ENCODE data around the gene ZNF213. TPM values are rescaled to one million over a fixed set of nuclear protein-coding genes. Genes with fewer than 3 reads are reported as not detected.
A peak's percentile ranks its signal among the peaks of the same experiment; 100 is the strongest.

ZNF213 gene
- total RNA-seq, 4 donors from 2014 or later = 3.9 to 14.3 (median 6.4) TPM

- no peak for DNase-seq
- no peaks in the 10 kb centered on the region for H3K36me3 ChIP-seq
- peaks cover 17 to 99% (median 59%) of the 10 kb centered on the region in 4 donors for H3K27me3 ChIP-seq
- intact Hi-C loops (cut with DNase I) = no loop called here
- H3K9me3 ChIP-seq = no peaks in the 10 kb centered on the region
- H3K27ac ChIP-seq = no peak overlapping the region
- WGBS, 2 donors = 24 to 30% methylated on average over 21 to 28 of the region's 41 CpGs
- peaks cover 23 to 71% (median 44%) of the 10 kb centered on the region in 3 donors for H3K4me1 ChIP-seq
- TF ChIP-seq CTCF (IDR thresholded peaks at IDR 0.05) (no peak), POLR2A (IDR thresholded peaks at IDR 0.05) (no peak)
- peak overlapping the region in 1 of 4 donors; percentile 51 for H3K4me3 ChIP-seq
These were observed 37.2 kb downstream of the ZNF213 start for GRCh38 chr16:3171855-3172593.

GRCh38 chr16:3173892-3174617, 39.2 kb downstream of the ZNF213 start:
- intact Hi-C loops (cut with DNase I) = no loop called here
- Histone ChIP-seq H3K9me3 (no peaks in the 10 kb centered on the region), H3K27me3 (peaks cover 17 to 100% (median 58%) of the 10 kb centered on the region in 4 donors), H3K4me3 (peak overlapping the region in 1 of 4 donors; percentile 47), H3K27ac (no peak overlapping the region), H3K4me1 (peaks cover 20 to 51% (median 33%) of the 10 kb centered on the region in 3 donors), H3K36me3 (no peaks in the 10 kb centered on the region)
- WGBS, 2 donors = 6 to 8% methylated on average over 21 of the region's 24 CpGs
- no peak for DNase-seq
- TF ChIP-seq CTCF (IDR thresholded peaks at IDR 0.05) = no peak
- TF ChIP-seq POLR2A (IDR thresholded peaks at IDR 0.05) = no peak

- WGBS, 2 donors = 32 to 33% methylated on average over 11 to 15 of the region's 28 CpGs
These were observed 39.9 kb downstream of the ZNF213 start for GRCh38 chr16:3174618-3175148.

DNA sequence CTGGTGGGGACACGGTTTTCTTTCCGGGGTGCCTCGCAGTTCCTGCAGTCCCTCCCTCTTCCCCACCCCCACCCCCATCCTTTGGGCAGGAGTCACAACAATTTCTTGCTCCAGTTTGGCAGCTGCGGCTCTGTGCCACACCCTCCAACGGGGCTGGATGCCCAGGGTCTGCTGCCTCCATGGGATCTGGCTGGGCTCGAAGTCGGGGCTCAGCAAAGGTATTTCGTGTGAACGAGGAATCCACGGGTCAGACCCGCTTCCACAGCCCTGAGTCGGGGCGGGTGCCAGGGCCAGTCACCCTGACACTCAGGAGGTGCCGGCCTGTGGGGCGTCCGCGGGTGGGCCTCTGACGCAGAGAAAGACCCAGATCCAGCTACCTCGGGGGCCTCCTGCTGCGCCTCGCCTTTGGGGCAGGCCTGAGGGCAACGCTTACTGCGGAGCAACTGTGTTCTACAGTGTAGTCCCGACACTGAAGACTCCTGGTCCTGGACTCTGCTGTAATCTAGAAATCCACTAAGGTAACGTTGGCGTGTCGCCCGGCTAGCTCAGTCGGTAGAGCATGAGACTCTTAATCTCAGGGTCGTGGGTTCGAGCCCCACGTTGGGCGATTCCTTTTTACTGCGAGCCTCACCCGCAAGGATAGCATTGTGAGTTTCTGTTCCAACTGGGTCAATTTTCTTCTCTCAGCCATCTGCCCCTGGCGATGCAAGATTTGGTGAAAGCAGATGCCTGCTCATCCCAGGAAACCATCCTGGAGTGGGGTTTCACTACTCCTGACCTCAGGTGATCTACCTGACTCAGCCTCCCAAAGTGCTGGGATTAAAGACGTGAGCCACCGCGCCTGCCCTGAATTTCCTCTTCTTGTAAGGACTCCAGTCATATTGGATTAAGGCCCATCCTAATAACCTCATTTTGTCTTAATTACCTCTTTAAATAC, 40.6 kb downstream of the ZNF213 start:
- intact Hi-C loops (cut with DNase I) = no loop called here
- TF ChIP-seq CTCF (IDR thresholded peaks at IDR 0.05) (no peak), POLR2A (IDR thresholded peaks at IDR 0.05) (no peak)
- WGBS, 2 donors = 15 to 18% methylated on average over 18 to 20 of the region's 39 CpGs

More at GRCh38 chr16:3174618-3175148, 39.9 kb downstream of the ZNF213 start:
- DNase-seq = no peak
- intact Hi-C loops (cut with DNase I) = no loop called here
- H3K27ac ChIP-seq = no peak overlapping the region
- TF ChIP-seq POLR2A (IDR thresholded peaks at IDR 0.05) = no peak
- TF ChIP-seq CTCF (IDR thresholded peaks at IDR 0.05) = no peak
- no peaks in the 10 kb centered on the region for H3K9me3 ChIP-seq
- H3K4me3 ChIP-seq = peak overlapping the region in 1 of 4 donors; percentile 15
- peaks cover 21 to 100% (median 58%) of the 10 kb centered on the region in 4 donors for H3K27me3 ChIP-seq
- no peaks in the 10 kb centered on the region for H3K36me3 ChIP-seq
- H3K4me1 ChIP-seq = peaks cover 20 to 49% (median 33%) of the 10 kb centered on the region in 3 donors

More for the DNA sequence above, 40.6 kb downstream of the ZNF213 start:
- DNase-seq = no peak
- H3K4me3 ChIP-seq = peak overlapping the region in 1 of 4 donors; percentile 15
- no peak overlapping the region for H3K27ac ChIP-seq
- H3K9me3 ChIP-seq = no peaks in the 10 kb centered on the region
- peaks cover 20 to 42% (median 28%) of the 10 kb centered on the region in 3 donors for H3K4me1 ChIP-seq
- H3K27me3 ChIP-seq = peaks cover 21 to 100% (median 54%) of the 10 kb centered on the region in 4 donors
- H3K36me3 ChIP-seq = no peaks in the 10 kb centered on the region

Data from esophagus squamous epithelium (tissue), 5 donors.